ENCODE data around the gene ARMS2. TPM values are rescaled to one million over a fixed set of nuclear protein-coding genes. Genes with fewer than 3 reads are reported as not detected.

Gene ARMS2
- total RNA-seq, 1 donor, result not detected

DNA sequence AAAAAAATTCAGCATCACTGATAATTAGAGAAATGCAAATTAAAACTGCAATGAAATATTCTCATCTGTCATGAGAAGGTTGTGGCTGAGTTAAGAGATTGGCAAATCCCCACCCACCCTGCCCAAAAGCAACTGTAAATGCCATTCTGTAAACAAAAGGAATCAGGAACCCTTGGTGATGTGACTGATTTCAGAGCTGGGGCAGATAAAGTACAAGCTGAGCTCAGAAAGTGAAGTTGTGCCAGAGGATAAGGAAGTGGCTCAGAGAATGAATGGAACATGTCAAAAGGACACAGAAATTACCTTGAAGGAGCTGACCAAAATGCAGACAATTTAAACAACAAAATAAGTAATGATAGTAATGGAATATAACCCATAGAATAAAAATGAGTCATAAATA lies 32.7 kb upstream of the ARMS2 start:
- no peaks in the 10 kb centered on the region for H3K27me3 ChIP-seq (ENCODE audit: insufficient read depth, low read length)
- H4K20me1 ChIP-seq (ENCODE audit: insufficient read depth, low read length), result no peaks in the 10 kb centered on the region
- no peaks in the 10 kb centered on the region for H3K79me2 ChIP-seq (ENCODE audit: insufficient read depth, low read length)
- H3K4me2 ChIP-seq (ENCODE audit: insufficient read depth, low read length), result no peak overlapping the region
- peaks cover 34% of the 10 kb centered on the region for H3K4me1 ChIP-seq (ENCODE audit: insufficient read depth, low read length)
- no peaks in the 10 kb centered on the region for H3K9me3 ChIP-seq (ENCODE audit: low read depth, low read length)
- no peak for TF ChIP-seq CTCF (IDR thresholded peaks at IDR 0.05; ENCODE audit: extremely low read depth, low read depth, low read length)
- no peak overlapping the region for H2AFZ ChIP-seq (ENCODE audit: low read length)
- no peaks in the 10 kb centered on the region for H3K36me3 ChIP-seq (ENCODE audit: insufficient read depth, low read length)
- no peak overlapping the region for H3K4me3 ChIP-seq (ENCODE audit: insufficient read depth, low read length)
- no peak overlapping the region for H3K27ac ChIP-seq (ENCODE audit: low read depth, low read length)
- no peak for DNase-seq (ENCODE audit: insufficient read length, low spot score, missing footprints)

GRCh38 chr10:122422266-122422989 lies 32.0 kb upstream of the ARMS2 start:
- H3K36me3 ChIP-seq (ENCODE audit: insufficient read depth, low read length), result no peaks in the 10 kb centered on the region
- no peak overlapping the region for H3K4me3 ChIP-seq (ENCODE audit: insufficient read depth, low read length)
- H3K9me3 ChIP-seq (ENCODE audit: low read depth, low read length), result no peaks in the 10 kb centered on the region
- H4K20me1 ChIP-seq (ENCODE audit: insufficient read depth, low read length), result no peaks in the 10 kb centered on the region
- no peak overlapping the region for H3K27ac ChIP-seq (ENCODE audit: low read depth, low read length)
- H3K27me3 ChIP-seq (ENCODE audit: insufficient read depth, low read length), result no peaks in the 10 kb centered on the region
- peaks cover 34% of the 10 kb centered on the region for H3K4me1 ChIP-seq (ENCODE audit: insufficient read depth, low read length)
- H3K4me2 ChIP-seq (ENCODE audit: insufficient read depth, low read length), result no peak overlapping the region
- no peaks in the 10 kb centered on the region for H3K79me2 ChIP-seq (ENCODE audit: insufficient read depth, low read length)
- DNase-seq (ENCODE audit: insufficient read length, low spot score, missing footprints), result no peak
- TF ChIP-seq CTCF (IDR thresholded peaks at IDR 0.05; ENCODE audit: extremely low read depth, low read depth, low read length), result no peak
- H2AFZ ChIP-seq (ENCODE audit: low read length), result no peak overlapping the region

GRCh38 chr10:122424059-122424458 lies 30.4 kb upstream of the ARMS2 start:
- H3K4me2 ChIP-seq (ENCODE audit: insufficient read depth, low read length), result no peak overlapping the region
- no peaks in the 10 kb centered on the region for H3K79me2 ChIP-seq (ENCODE audit: insufficient read depth, low read length)
- no peak for TF ChIP-seq CTCF (IDR thresholded peaks at IDR 0.05; ENCODE audit: extremely low read depth, low read depth, low read length)

DNA sequence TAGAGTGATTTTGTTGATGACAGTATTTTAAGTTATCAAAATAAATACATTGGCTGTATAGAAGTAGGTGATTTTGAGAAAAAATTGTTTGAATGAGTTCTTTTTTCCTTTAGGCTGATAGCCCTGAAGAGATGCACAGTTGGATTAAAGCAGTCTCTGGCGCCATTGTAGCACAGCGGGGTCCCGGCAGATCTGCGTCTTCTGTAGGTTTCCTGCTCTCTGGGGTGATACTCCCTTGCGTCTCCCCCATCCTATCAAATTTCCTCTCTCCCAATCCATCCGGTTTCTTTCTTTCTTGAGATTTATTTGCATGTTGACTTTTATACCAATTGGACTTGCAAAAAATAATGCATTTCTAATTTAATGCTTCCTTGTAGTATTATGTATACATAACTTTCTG lies 27.6 kb upstream of the ARMS2 start:
- Histone ChIP-seq H3K9me3 (ENCODE audit: low read depth, low read length) (no peaks in the 10 kb centered on the region), H3K36me3 (ENCODE audit: insufficient read depth, low read length) (peaks cover 4% of the 10 kb centered on the region), H3K27ac (ENCODE audit: low read depth, low read length) (no peak overlapping the region), H3K4me2 (ENCODE audit: insufficient read depth, low read length) (no peak overlapping the region), H3K4me3 (ENCODE audit: insufficient read depth, low read length) (no peak overlapping the region), H2AFZ (ENCODE audit: low read length) (no peak overlapping the region), H3K79me2 (ENCODE audit: insufficient read depth, low read length) (no peaks in the 10 kb centered on the region), H3K27me3 (ENCODE audit: insufficient read depth, low read length) (no peaks in the 10 kb centered on the region), H4K20me1 (ENCODE audit: insufficient read depth, low read length) (no peaks in the 10 kb centered on the region), H3K4me1 (ENCODE audit: insufficient read depth, low read length) (peaks cover under 1% of the 10 kb centered on the region)
- no peak for DNase-seq (ENCODE audit: insufficient read length, low spot score, missing footprints)
- no peak for TF ChIP-seq CTCF (IDR thresholded peaks at IDR 0.05; ENCODE audit: extremely low read depth, low read depth, low read length)

More at GRCh38 chr10:122424059-122424458, 30.4 kb upstream of the ARMS2 start:
- H3K9me3 ChIP-seq (ENCODE audit: low read depth, low read length), result no peaks in the 10 kb centered on the region
- no peaks in the 10 kb centered on the region for H4K20me1 ChIP-seq (ENCODE audit: insufficient read depth, low read length)
- peaks cover 4% of the 10 kb centered on the region for H3K36me3 ChIP-seq (ENCODE audit: insufficient read depth, low read length)
- DNase-seq (ENCODE audit: insufficient read length, low spot score, missing footprints), result no peak
- no peak overlapping the region for H3K4me3 ChIP-seq (ENCODE audit: insufficient read depth, low read length)
- no peaks in the 10 kb centered on the region for H3K27me3 ChIP-seq (ENCODE audit: insufficient read depth, low read length)
- no peak overlapping the region for H2AFZ ChIP-seq (ENCODE audit: low read length)
- H3K27ac ChIP-seq (ENCODE audit: low read depth, low read length), result no peak overlapping the region
- peaks cover 27% of the 10 kb centered on the region for H3K4me1 ChIP-seq (ENCODE audit: insufficient read depth, low read length)
